Islet precursor cell (in vitro differentiated cells): Measurements from ENCODE around the gene METTL8.
"Not testable (repeated sequence)": the region's sequence is repeated elsewhere in the genome, so short reads cannot be mapped to it uniquely, and the experiment has no call there.

ENCODE experiments used
- DNase-seq: peaks from one replicate; pipeline ENCODE4 v3.0.0-alpha.2; 2018

The METTL8 gene

GRCh38 chr2:171341394-171342066, 92.3 kb downstream of the METTL8 start:
- DNase-seq: no peak

- no peak for DNase-seq
Measured at GRCh38 chr2:171334946-171335345, 98.8 kb downstream of the METTL8 start.

DNA sequence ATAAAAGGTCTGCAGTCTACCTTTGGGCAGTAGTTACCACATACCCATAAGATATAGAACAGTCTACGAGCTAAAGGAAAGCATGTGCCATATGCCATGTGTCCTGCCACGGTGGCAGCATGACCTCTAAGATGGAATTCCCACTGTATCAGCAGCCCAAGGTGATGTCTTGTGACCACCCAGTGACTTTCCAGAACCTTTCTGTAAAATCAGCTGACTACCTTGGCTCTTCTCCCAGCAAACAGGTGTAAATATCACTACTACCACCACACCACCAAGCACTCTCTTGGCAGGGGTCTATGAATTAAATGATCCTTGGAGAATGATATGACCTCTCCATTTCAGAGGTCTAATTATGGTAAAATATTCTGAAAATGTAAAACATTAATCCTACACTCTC, 99.6 kb downstream of the METTL8 start:
- no peak for DNase-seq

GRCh38 chr2:171330155-171330956, 103.4 kb downstream of the METTL8 start:
- DNase-seq: no peak

DNA sequence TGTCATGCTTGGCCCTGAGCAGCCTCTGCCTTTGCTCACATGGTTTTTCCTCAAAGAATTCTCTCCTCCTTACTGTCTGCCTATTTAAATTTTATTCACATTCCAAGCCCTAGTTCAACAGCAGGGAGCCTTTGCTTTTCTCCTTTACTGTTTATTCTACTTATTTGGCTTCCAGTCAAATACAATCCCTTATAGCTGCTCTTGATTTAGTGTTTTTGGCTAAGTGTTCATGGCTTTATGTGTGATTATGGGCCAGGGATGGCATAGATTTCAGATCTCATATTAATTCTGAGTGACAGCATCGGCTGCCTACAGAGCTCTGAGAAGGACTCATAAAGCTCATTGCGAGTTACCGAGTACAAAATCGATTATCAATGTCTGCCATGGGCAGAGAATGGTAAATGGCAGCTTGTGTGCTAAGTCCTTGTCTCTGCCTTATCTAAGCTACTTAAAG, 106.7 kb downstream of the METTL8 start:
- no peak for DNase-seq

DNA sequence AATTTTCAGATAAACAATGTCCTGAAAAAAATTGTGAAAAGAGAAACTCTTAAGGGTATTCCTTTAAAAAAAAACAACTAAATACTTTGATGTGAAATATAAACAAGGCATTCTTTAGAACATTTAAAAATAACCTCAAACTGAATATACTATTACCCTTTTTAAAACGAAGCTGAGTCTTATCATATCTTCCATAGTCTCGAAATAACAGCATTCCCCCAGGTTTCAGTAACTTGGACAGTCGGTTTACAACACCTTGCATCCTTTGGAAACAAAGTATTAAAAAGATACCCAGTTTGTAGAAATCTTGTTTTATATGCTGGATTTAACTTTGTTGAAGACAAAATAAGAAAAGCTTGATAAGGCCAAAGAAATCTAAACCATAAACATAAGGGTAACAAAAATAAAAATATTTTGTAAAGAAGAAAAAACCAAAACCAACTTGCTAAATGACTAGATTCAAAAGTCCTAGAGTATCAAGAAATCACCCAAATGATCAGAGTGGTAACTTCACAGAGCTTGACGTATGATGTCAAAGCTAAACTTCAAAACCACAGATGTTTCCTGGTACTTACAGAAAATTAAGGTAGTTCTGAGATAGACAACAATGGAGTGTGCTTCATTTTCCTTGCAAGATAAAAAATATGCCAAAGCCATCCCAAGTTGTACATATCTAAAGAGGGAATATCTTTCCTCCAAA, 107.8 kb downstream of the METTL8 start:
- no peak for DNase-seq

DNA sequence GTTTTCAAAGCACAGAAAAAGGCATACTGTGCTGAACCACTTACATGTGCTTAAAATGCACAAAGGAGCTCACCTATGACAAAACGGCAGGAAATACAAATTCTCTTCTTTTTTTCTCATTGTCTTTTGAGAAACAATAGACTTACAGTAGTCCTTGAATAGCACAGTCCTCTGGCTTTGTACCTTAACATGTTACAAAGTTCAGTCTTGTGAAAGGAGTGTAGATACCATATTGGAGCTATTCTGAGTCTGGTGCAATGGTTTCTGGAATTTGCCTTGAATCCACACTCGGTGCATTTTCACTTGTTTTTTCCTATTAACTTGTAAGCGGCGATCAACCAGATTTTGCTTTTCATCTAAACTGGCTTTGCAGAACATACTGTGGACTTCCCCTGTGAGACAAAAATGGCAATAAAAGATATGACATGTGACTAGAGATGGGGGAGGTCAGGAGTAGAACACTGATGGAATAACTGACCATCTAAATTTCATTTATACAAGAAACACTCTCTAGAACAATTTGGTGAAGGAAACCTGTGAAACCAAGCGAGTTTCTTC, 109.7 kb downstream of the METTL8 start:
- no peak for DNase-seq

DNA sequence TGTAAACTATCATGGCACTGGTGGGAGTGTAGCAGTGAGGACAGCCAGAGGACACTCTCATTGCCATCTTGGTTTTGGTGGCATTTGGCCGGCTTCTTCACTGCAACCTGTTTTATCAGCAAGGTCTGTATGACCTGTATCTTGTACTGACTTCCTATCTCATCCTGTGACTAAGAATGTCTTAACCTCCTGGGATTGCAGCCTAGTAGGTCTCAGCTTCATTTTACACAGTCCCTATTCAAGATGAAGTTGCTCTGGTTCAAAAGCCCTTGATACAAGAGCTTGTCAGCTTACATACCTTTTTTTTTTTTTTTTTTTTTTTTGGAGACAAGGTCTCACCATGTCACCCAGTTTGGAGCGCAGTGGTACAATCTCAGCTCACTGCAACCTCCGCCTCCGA, 110.9 kb downstream of the METTL8 start:
- no peak for DNase-seq

GRCh38 chr2:171320731-171321130, 113.1 kb downstream of the METTL8 start:
- no peak for DNase-seq

- no peak for DNase-seq
Measured at GRCh38 chr2:171320208-171320621, 113.6 kb downstream of the METTL8 start.

DNA sequence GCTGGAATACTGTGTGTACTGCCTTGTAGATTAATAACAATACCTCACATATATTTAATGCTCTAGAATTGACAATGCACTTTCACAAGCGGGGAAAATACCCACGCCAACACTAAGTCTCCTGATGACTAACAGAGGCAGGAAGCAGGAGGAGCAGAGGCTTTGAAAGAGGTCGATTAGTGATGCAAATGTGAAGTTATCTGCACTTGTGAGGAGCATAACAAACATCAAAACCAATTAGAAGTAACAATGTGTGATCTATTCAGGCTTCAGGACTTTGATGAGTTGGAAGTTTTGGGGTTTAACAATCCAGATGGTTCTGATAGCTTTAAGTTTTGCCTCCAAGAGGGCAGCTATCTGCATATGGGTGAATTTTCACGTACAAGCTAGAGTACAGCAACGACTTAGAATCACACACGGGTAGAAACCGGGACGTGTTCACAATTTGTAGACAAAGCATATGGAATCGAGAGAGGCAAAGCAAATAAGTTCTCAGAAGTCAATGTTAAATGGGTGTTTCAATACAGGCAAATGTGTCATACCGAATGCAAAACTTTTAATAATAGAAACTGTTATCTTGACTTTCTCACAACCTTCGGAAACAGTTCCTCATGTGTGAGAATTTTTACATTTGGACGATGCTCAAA, 114.5 kb downstream of the METTL8 start:
- DNase-seq: no peak

- peak; percentile 63 for DNase-seq
Measured at GRCh38 chr2:171318463-171318934, 115.3 kb downstream of the METTL8 start.

DNA sequence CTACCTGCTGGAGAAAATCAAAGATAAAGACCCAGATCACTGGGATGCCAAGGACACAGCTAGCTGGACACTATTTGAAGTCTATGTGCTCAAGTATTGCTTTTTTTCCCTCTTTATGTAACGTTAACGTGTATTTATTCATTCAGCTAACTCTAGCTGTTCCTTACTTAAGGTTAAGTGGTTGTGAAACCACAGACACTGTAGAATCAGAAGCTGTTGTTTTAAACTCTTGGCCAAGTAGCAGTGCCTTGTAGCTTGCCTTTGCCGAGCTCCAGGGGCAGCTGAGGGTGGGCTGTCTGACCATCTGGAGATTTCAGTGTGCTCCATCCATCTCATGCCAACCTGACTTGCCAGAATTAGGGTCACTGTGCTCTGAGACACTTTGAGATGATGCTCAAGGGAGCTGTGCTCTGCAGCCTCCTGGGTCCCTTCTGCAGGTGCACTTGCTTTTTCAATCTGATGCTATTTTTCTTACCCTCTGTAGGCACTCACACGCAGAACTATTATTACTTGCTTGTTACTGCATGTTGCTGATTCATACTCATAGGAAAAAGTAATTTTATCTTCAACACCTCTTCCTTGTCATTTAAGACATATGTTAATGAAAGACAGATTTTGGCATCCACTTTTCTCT, 116.2 kb downstream of the METTL8 start:
- no peak for DNase-seq

DNA sequence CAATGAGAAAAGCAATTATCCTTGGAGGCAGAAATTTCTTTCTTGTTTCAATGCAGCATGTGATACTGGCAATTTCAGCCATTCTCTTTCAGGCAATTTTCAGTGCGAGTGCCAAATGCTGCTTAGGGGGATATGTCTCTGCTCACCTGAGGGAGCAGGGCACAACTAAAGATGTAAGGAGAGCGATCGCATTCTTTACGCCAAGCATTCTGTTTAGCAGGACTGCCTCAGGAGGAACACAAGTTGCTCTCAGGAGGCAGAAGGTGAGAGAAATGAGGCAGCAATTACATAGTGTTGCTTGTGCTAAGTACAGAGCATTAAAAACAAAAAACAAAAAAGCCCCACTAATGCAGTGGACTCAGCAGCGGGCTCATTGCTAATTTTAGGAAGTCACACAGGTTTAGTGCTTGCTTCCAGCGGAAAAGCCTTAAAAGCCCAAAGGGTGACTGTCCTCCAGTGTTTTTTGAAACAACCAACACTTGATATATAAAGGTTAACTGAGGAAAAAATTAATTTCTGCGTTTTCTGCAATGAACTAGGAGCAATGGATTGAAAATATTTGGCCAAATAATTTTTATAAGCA, 116.9 kb downstream of the METTL8 start:
- DNase-seq: no peak

DNA sequence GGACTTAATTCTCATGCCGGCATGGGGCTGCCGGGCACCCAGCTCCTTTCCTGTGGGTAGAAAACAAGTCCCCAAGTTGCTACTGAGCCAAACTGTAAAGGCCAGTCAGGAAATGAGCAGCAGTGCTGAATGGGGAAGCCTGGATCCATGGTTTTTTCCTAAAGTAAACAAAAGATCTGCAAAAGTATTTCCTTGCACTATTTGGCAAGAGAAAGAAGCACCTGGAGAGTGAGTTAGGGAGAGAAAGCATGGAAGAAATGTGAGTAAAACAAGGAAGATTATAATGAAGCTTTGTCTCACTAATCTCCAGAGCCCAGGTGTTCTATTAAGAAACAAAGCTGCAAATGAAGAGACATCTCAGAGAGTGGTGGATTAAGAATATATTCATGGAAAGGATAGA, 117.6 kb downstream of the METTL8 start:
- DNase-seq: no peak

DNA sequence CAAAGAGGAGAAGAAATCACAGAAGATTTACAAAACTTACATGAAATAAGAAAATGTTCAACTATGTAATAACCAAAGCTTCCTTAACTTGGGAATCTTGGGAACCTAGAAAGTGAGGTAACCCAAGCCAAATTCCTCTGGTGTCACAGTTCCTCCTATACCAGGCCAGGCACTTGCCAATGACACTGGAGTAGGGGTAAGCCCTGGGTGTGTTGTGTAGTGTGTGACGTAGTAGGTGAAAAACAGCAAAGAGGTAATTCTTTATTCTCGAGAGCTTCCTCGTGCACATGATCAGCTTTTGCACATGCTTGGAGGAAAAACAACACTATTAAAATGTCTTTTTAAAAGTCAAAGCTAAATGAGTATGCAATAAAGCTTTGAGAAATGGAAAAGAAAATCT, 118.0 kb downstream of the METTL8 start:
- no peak for DNase-seq

DNA sequence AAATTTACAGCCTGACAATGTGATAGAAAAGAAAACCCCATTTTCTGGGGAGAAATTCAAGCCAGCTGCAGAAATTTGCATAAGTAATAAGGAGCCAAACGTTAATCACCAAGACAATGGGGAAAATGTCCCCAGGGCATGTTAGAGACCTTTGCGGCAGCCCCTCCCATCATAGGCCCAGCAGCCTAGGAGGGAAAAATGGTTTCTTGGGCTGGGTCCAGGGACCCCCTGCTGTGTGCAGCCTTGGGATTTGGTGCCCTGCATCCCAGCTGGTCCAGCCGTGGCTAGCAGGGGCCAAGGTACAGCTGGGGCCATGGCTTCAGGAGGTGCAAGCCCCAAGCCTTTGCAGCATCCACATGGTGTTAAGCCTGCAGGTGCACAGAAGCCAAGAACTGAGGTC, 121.6 kb downstream of the METTL8 start:
- DNase-seq: not testable (repeated sequence)

GRCh38 chr2:171311589-171311988, 122.2 kb downstream of the METTL8 start:
- DNase-seq: not testable (repeated sequence)

DNA sequence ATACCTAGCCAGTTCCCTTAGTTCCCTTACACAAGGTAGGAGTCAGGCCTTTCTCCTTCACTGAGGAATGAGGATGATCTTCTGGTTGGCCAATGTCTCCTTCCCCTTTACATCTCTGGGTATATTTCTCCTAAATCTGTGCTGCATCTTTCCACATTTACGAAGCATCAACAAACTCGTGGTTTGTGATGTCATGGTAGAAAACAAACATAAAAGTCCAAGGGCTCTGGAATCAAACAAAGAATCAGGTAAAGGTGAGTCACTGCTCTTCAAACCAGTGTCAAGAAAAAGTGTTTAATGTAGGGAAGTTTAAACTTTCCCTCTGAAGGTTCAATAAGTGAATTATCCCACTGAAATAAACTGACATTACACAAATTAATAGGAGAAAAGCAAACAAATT, 122.9 kb downstream of the METTL8 start:
- DNase-seq: no peak

GRCh38 chr2:171309455-171310286, 124.1 kb downstream of the METTL8 start:
- no peak for DNase-seq
